HG03571 (cell line): ENCODE results near the gene ZMYND10.

Source experiments
- ATAC-seq: cut with Tn5 transposase; IDR thresholded peaks from one replicate; pipeline ENCODE4 v1.9.1; 2021; ENCODE audit not compliant: unreplicated experiment

The ZMYND10 gene

DNA sequence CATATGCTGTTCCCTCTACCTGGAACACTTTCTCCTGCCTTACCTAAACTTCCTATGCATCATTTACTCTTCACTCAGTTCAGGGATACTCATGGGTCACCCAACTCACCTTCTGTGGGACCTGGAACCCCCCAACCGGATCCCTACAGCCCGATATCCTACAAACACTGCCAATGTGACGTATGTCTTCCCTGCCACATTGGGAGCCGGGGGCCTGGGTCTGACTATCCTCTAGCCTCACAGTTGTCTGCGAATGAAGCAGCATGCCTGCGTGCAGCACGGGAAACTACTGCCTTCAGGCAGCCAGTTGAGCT lies 4.6 kb upstream of the ZMYND10 start:
- ATAC-seq = no peak

DNA sequence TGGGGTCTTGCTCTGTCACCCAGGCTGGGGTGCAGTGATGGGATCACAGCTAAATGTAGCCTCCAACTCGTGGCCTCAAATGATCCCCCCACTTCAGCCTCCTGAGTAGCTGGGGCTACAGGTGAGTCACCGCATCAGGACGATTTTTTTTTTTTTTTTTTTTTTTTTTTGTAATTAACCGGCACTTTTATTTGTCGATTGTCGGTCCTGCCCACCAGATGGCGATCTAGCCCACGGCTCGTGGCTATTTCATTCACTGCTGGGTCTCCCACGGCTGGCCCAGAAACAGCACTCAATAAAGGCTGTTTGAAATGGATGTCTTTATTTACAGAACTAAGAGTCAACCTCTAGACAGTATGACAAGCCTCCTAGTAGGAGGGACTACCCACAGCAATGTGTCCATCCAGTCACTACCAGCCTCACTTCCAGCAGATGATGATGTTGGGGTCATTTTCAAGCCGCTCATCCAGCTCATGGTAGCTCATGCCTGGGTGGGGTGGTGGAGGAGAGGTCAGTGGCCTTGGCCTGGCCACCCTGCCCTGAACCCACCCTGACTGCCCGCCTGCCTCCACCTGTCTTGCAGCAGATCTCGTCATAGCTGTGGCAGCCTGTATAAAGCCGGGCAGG lies 1.8 kb upstream of the ZMYND10 start:
- ATAC-seq = no peak

DNA sequence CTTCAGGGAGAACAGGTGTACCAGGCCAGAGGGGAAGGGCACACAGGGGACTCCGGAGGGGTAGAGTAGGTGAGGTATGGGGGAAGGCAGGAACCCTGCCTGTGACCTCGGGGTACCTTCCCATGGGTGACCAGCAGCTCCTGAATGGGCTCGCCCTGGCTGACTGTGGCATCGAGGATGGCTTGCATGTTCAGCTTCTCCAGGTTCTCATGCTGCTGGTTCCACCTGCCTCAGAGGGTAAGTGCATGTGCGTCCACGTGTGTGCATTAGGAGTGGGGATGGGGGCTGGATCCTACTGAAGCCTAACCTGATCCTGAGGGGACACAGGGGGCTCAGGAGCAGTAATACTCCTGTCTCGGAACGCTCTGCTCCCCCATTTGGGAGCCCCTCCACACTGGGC lies 524 bp downstream of the ZMYND10 start:
- ATAC-seq = no peak

DNA sequence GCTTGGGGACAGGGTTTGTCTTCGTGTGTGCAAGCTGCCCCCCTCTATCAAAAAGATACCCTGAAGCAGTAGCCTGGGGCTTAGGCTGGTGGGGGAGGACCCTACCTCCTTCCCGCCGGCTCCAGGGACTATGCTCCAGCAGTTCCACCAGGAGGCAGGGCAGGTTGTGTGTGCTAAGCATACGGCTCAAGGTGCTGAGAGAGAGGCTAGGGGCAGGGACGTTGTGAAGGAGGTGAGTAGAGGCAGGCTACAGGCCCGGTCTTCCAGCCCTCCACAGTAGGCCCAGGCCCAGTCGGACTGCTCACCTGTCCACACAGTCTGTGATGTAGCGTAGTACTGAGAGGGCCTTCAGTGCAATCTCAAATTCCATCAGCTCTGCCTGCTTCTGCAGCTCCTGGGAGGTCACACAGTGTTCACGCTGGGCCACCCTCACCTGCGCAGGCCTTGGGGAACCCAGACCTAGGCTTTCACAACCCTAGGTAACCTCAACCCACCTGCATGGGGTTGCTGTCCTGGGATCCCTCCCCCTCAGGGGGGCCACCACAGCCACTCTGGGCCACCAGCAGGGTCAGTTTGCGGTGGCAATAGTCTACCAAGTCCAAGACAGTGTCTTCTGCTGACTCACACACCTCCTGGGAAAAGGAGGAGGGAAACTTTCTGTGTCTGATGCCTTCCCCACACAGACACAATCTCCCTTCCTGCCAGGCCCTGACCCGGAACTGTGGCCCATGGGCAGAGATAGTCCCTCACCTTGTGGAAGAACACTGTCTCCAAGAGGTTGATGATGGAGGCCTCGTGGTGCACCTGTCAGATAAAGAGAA lies 2.5 kb downstream of the ZMYND10 start:
- no peak for ATAC-seq

DNA sequence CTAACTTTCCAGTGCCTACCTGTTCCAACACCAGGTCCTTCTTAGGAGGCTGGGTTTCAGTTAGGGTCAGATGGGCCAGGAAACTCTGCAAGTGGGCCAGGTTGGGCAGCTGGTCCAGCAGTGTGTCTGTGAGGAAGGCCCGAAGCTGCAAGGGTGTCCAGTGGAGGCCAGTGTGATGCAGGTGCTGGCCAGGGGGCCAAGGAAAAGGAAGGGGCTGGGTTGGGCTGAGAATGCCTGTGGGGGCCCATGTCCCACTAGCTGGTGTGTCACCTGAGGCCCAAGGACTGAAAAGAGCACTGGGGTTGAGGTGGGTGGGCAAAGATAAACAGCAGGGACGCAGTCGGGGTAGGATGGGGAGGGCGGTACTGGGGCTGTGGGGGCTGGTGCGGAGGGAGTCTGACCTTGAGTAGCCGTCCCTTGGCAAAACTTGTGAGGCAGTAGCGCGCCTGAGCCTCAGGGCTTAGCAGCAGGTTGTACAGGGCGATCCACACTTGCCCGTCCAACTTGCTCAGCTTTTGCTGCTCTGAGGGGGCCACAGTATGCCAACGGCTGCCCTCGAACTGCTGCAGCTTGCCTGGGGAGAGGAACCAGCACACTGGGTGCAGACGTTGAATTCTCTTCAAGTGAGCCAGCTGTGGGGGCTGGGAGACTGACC lies 3.4 kb downstream of the ZMYND10 start:
- ATAC-seq = no peak

DNA sequence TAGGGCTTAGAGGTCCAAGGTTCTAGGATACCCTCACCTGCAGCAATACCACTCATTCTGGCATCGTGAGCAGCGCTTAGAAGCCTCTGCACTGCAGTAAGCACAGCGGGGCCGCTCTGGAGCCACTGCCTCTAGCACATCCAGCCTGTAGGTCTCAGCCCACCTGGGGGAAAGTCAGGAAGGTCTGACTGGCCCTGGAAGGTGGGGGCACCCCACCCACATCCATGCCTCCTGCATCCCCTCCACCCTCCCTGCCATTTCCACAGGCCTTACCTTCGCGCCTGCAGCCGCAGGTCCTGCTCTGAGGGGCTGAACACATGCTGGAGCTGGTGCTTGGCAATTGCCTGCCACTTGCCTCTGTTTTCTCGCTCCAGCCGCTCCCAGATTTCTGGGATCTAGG lies 4.0 kb downstream of the ZMYND10 start:
- no peak for ATAC-seq

DNA sequence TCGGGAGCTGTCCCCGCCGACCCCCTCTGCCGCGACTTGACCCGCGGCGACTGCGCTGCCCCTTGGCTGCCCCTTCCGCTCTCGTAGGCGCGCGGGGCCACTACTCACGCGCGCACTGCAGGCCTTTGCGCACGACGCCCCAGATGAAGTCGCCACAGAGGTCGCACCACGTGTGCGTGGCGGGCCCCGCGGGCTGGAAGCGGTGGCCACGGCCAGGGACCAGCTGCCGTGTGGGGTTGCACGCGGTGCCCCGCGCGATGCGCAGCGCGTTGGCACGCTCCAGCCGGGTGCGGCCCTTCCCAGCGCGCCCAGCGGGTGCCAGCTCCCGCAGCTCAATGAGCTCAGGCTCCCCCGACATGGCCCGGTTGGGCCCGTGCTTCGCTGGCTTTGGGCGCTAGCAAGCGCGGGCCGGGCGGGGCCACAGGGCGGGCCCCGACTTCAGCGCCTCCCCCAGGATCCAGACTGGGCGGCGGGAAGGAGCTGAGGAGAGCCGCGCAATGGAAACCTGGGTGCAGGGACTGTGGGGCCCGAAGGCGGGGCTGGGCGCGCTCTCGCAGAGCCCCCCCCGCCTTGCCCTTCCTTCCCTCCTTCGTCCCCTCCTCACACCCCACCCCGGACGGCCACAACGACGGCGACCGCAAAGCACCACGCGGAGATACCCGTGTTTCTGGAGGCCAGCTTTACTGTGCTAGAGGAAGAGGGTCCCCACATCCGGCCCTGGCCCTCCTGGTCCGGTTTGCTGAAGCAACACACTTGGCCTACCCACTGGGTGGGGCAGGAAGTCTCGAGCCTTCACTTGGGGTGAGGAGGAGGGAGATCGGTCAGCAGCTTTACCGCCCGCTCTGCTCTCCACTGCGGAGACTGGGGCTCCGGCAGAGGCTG lies 4.8 kb downstream of the ZMYND10 start, which contains the start of gene RASSF1:
Gene RASSF1, minus strand, starts transcription at position 389 of the 882 bp plus-strand sequence. Its CDS starts 31 bp downstream, at position 358.
- peak; percentile 33 for ATAC-seq

DNA sequence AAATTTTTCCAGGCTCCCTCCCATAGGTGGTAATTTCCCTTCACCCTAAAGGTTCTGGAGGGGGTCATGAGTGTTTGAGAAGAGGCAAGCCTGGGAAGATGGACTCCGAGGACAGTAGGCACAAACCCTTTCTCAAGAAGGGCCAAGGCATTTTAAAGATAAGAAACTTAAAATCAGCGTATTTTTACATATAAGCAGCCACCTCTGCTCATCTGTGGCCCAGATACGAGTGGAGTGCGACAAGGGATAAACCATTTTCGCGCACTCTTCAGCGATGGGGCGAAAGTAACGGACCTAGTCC lies 5.4 kb downstream of the ZMYND10 start:
- ATAC-seq = no peak

DNA sequence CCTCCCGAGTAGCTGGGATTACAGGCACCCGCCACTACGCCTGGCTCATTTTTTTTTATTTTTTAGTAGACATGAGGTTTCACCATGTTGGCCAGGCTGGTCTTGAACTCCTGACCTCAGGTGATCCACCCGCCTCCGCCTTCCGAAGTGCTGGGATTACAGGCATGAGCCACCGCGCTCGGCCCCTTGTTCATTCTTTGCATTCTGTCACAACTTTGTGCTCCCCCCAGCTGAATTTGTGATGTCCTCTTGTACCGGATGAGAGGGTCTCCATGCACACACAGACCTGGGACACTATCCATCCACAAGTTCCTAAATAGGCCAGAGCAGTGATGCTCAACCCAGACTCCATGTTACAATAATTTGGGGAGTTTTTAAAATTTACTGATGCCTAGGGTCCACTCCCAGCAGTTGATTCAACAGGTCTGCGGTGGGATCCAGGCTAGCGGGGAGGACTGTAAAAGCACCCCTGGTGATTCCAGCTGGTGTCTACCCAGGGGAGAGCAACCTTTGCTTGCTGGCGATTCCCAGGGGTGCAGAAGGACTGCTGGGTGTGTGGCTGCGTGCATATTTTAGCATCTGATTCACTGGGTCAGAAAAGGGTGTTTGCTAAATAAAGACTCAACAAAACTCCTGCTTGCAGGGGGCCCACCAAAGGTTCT lies 5.9 kb downstream of the ZMYND10 start:
- no peak for ATAC-seq

DNA sequence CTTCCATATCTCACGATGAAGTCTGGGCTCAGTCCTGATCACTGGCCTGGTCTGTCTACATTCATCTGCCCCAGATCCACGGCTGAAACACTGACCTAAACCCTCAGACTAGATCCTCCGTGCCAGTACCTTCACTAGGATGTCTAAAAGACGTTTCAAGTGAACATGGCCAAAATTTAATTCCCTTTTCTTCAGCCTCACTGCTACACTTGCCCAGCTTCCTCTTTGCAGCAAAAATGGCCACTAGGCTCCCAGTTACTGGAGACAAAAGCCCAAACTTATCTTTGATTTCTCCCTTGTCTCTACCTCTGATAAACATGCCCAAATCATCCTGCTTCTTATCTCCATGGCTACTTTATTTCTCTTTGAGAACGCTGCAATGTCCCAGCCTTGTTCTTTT lies 6.6 kb downstream of the ZMYND10 start:
- ATAC-seq = no peak

DNA sequence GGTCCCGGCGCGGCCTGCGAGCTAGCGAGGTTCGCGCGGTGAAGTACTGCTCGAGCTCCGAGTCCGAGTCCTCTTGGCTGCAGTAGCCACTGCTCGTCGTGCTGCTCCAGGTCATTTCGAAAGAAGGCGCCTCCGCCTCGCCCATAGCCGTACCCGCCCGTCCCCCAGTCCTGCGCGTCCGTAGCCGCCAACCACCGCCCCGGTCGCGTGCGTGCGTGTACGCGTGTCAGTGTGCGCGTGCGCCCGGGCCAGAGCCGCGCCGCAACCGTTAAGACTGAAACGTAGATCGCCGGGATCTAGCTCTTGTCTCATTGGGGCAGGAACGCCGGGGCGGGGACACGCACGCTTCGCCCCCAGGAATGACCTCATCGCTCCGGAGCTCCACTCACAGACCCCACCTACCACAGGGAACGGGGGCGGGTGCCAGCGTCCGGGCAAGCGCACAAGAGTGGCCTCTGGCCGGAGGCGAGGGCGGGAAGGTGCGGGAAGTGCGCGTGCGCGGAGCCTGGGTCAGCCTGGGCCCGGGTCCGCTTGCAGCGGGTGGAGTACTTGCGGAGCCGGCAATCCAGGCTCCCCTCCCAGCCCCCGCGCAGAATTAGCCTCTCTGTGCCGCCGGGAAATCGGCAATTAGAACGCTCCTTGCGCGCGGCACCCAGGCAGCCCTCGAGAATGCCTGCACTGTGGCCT lies 8.2 kb downstream of the ZMYND10 start:
- peak; percentile 61 for ATAC-seq

DNA sequence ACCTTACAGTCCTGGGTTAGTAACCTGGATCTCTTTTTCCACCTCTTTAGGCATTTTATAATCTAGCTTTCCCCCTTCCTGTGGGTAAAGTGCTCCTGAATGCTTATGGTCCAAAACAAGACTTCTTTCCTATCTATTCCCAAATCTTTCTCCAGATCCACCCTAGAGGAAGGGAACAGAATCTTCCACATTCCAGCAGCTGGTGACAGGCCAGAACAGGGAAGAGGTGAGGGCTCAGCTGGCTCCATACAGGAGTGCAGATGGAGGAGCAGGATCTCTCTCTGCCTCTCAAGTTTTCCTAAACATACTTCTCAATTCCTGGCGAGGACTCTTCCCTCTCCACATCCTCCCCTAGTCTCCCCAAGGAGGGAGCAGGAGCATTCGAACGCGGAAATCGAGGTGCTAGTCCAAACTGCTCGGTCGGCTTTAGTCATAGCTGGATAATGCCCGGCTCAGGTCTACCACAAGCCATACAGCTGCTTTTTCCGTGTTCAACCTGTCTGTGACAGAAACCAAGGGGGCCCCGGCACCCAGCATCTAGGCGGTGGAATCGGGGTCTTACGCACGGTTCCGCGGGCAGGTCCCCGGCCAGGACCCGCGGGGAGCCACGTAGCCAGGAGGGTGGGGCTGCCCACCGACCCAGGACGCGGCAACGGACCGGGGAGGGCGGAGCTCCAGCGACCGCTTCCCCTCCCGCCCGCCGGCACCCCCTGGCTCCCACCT lies 8.9 kb downstream of the ZMYND10 start:
- ATAC-seq = peak; percentile 19

DNA sequence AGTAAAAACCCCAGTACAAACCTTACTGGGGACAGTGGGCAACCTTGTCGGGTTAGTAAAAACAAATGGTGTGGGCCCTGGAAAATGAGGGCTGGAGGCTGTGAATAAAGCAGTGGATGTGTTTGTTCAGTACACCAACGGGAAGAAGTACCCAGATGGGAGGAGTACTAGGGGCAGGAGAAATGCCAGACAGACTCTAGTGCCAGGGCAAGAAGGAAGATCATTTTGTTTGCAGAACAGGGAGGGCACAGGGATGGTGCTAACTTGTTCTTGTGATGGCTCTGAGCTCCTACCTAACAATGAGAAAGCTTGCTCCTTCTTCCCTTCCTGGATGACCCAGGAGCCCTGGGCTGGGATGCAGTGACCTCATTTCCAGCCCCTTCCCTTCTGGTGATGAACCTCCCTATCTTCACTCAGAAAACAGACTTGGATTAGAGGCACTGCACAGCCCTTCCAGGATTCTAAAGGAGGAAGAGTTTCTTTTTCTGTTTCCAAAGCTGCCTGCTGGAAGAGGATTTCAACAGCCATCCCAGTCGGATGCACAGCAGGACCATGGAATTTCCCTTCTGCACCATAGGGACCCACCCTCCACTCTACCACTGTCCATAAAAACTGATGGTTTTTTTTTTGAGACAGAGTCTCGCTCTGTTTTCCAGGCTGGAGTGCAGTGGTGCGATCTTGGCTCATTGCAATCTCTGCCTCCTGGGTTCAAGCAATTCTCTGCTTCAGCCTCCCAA lies 11.0 kb downstream of the ZMYND10 start:
- no peak for ATAC-seq

DNA sequence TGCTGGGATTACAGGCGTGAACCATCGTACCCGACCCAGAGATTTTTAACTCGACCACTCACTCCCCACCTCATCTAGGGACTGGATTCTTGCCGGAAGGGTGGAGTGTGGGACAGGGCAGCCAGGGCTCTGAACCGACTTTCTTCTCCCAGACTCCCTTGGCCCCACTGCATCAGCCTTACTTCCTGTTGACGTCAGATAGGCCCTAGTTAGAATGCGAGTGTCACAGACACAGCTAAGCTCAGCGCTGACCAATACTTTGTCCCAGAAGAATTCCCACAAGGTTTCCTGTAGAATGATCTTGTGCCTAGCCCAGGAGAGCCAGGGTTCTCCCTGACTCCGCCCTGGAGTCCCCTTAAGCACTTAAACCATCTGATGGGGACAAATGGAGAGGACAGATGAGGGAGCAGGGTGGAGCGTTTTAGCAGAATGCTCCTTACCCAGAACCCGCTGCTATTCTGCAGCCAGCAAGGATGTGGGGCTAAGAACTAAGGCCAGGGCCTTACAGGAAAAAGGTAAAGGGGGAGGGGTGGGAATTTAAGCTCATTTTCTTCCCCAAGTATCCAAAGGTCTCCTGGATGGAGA lies 11.7 kb downstream of the ZMYND10 start:
- no peak for ATAC-seq

DNA sequence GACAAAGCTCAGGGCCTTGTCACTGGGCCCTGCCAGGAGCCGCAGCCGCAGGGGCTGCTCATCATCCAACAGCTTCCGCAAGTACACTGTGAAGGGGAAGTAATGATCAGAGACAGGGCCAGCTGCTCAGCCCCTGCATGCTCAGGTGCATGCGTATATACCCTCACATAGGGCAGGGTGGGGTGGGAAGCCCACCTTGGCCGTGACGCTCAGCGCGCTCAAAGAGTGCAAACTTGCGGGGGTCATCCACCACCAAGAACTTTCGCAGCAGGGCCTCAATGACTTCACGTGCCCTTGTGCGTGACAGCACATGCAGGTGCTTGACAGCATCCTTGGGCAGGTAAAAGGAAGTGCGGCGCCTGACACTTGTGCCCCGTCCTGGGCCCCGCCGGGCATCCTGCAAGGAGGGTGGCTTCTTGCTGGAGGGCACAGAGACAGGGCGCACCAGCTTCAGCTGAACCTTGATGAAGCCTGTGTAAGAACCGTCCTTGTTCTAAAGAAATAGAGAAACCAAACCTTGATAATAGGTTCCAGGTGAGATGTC lies 14.1 kb downstream of the ZMYND10 start:
- ATAC-seq = no peak

DNA sequence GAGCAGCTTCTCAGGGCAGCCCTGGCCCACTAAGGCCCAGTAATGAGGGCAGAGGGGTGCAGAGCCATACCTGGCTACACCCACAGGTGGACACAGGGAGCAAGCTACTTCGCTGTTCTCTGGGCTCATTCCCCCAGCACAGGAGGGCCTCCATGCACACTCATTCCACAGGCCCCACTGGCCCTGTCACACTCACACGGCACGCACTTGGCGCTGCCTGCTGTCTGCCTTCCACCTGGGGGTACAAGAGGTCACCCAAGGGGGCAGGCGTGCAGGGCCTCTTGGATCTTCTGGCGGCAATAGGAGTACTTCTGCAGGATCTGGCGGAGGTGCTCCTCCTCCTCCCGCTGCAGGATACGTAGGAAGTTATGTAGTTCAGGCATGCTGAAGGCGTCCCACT lies 15.2 kb downstream of the ZMYND10 start:
- ATAC-seq = no peak

DNA sequence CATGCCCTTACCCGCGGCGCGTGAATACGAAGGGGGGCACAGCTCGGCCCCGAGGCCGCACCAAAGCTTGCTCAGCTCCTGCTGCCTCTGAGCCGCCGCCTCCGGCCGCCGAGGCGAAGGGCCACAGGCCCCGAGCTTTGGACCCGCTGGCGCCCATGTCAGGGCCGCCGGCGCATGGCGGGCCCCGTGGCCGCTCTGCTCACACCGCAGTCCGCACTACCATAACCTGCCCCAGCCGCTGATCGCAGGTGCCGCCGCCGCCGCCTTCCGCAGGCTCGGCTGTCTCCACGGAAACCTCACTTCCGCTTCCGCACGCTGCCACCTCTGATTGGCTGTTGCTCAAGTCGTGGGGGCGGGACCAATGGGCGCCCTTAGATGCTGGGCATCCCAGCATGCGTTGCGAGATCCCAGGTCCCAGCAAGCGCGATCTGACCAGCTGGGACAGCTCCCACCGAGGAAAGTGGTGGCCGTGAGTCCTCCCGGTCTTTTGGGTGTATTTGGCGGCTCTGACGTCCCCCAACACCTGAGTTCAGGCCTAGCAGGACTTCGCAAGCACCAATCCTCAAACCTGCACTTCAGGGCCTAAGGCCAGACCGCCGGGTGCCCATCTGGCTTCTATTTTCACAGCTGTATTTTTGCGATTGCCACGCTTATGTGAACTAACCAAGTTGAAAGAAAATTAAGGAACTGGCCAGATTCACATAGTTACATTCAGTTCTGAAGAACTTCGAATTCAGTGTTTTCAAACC lies 17.4 kb downstream of the ZMYND10 start, which contains the start of gene TUSC2:
Gene TUSC2, minus strand, starts transcription at position 281 of the 749 bp plus-strand sequence. Its CDS starts 124 bp downstream, at position 157.
- peak; percentile 68 for ATAC-seq
